H9 (cell line): ENCODE measurements around the gene AP3B2. TPM values are rescaled to one million over a fixed set of nuclear protein-coding genes. Genes with fewer than 3 reads are reported as not detected.
A peak's percentile ranks its signal among the peaks of the same experiment; 100 is the strongest.

ENCODE experiments used
- DNase-seq: peaks from one replicate; pipeline ENCODE4 v3.0.0-alpha.2; 2017
- H2AFZ ChIP-seq: one replicate; pipeline ENCODE4 v1.6.1; 2013; ENCODE audit warnings: mild to moderate bottlenecking, low read length, control low read depth, moderate library complexity
- H2AK5ac ChIP-seq: 2 replicates; pipeline ENCODE4 v1.6.1; 2013; ENCODE audit warnings: low read length, control low read depth, mixed read lengths; ENCODE audit not compliant: insufficient read length
- H2BK120ac ChIP-seq: one replicate; pipeline ENCODE4 v1.6.1; 2013; ENCODE audit warnings: low read depth, mild to moderate bottlenecking, low read length, control low read depth, inconsistent platforms; ENCODE audit not compliant: poor library complexity, severe bottlenecking
- H2BK12ac ChIP-seq: 2 replicates; pipeline ENCODE4 v1.6.1; 2013; ENCODE audit warnings: low read length, control low read depth, mixed read lengths, low read depth; ENCODE audit not compliant: insufficient read length
- H2BK15ac ChIP-seq: 2 replicates; pipeline ENCODE4 v1.6.1; 2013; ENCODE audit warnings: low read depth, low read length, control low read depth
- H2BK20ac ChIP-seq: one replicate; pipeline ENCODE4 v1.6.1; 2013; ENCODE audit warnings: low read depth, mild to moderate bottlenecking, low read length, control low read depth, inconsistent platforms; ENCODE audit not compliant: poor library complexity, severe bottlenecking
- H2BK5ac ChIP-seq: 2 replicates; pipeline ENCODE4 v1.6.1; 2013; ENCODE audit warnings: low read length, control low read depth, mixed read lengths; ENCODE audit not compliant: insufficient read length
- H3K14ac ChIP-seq: 2 replicates; pipeline ENCODE4 v1.6.1; 2013; ENCODE audit warnings: low read length, control low read depth; ENCODE audit not compliant: insufficient read depth
- H3K18ac ChIP-seq: 2 replicates; pipeline ENCODE4 v1.6.1; 2013; ENCODE audit warnings: low read depth, mild to moderate bottlenecking, mixed read lengths, low read length, control low read depth; ENCODE audit not compliant: insufficient read length
- H3K23ac ChIP-seq: 2 replicates; pipeline ENCODE4 v1.6.1; 2013; ENCODE audit warnings: low read length, control low read depth, mixed read lengths, low read depth; ENCODE audit not compliant: insufficient read length
- H3K23me2 ChIP-seq: 2 replicates; pipeline ENCODE4 v1.6.1; 2013; ENCODE audit warnings: low read depth, mild to moderate bottlenecking, mixed read lengths, low read length, control low read depth; ENCODE audit not compliant: insufficient read length, poor library complexity, severe bottlenecking
- H3K27ac ChIP-seq: 2 replicates; pipeline ENCODE4 v1.5.1; 2013; ENCODE audit warnings: low read length, control low read depth, mixed read lengths, low read depth; ENCODE audit not compliant: insufficient read length
- H3K27me3 ChIP-seq: 2 replicates; pipeline ENCODE4 v1.6.1; 2013; ENCODE audit warnings: low read length, control low read depth, inconsistent platforms; ENCODE audit not compliant: insufficient read depth
- H3K4ac ChIP-seq: 2 replicates; pipeline ENCODE4 v1.6.1; 2013; ENCODE audit warnings: low read depth, mild to moderate bottlenecking, control low read depth, inconsistent platforms, low read length, moderate library complexity
- H3K4me1 ChIP-seq: 2 replicates; pipeline ENCODE4 v1.6.1; 2013; ENCODE audit warnings: low read length, control low read depth, inconsistent platforms; ENCODE audit not compliant: insufficient read depth
- H3K4me2 ChIP-seq: 2 replicates; pipeline ENCODE4 v1.6.1; 2013; ENCODE audit warnings: low read length, control low read depth, mixed read lengths; ENCODE audit not compliant: insufficient read length, insufficient read depth
- H3K56ac ChIP-seq: 2 replicates; pipeline ENCODE4 v1.6.1; 2013; ENCODE audit warnings: low read depth, mild to moderate bottlenecking, mixed read lengths, low read length, control low read depth; ENCODE audit not compliant: insufficient read length
- H3K79me1 ChIP-seq: 2 replicates; pipeline ENCODE4 v1.6.1; 2013; ENCODE audit warnings: low read depth, mild to moderate bottlenecking, moderate library complexity, low read length, control low read depth, inconsistent platforms; ENCODE audit not compliant: insufficient read depth, poor library complexity, severe bottlenecking
- H3K79me2 ChIP-seq: 2 replicates; pipeline ENCODE4 v1.6.1; 2013; ENCODE audit warnings: low read length, control low read depth, inconsistent platforms; ENCODE audit not compliant: insufficient read depth
- H3K9ac ChIP-seq: 2 replicates; pipeline ENCODE4 v1.6.1; 2013; ENCODE audit warnings: low read length, control low read depth, mixed read lengths; ENCODE audit not compliant: insufficient read length; ENCODE audit errors: extremely low read depth
- H3K9me3 ChIP-seq: one replicate; pipeline ENCODE4 v1.6.1; 2013; ENCODE audit warnings: low read depth, low read length, inconsistent platforms; ENCODE audit not compliant: control insufficient read depth
- H3T11ph ChIP-seq: one replicate; pipeline ENCODE4 v1.6.1; 2013; ENCODE audit warnings: mild to moderate bottlenecking, low read length, control low read depth, inconsistent platforms
- H4K20me1 ChIP-seq: one replicate; pipeline ENCODE4 v1.6.1; 2013; ENCODE audit not compliant: control insufficient read depth, insufficient read length, insufficient read depth
- H4K5ac ChIP-seq: 2 replicates; pipeline ENCODE4 v1.6.1; 2013; ENCODE audit warnings: low read depth, mild to moderate bottlenecking, mixed read lengths, low read length, control low read depth; ENCODE audit not compliant: insufficient read length
- H4K8ac ChIP-seq: replicated peaks from 2 replicates; pipeline ENCODE4 v1.6.1; 2013; ENCODE audit warnings: low read length, control low read depth, mixed read lengths, low read depth; ENCODE audit not compliant: insufficient read length
- H4K91ac ChIP-seq: 2 replicates; pipeline ENCODE4 v1.6.1; 2013; ENCODE audit warnings: low read depth, mild to moderate bottlenecking, moderate library complexity, mixed read lengths, low read length, control low read depth; ENCODE audit not compliant: insufficient read length
- H3K27ac Mint-ChIP-seq, 3 experiments: 2 replicates in 2 of 3; 3 replicates in 1 of 3; pipeline ENCODE4 v1.8.0; 2020 to 2021; ENCODE audit warnings: mixed read lengths in 3 of 3, mild to moderate bottlenecking in 1 of 3, moderate library complexity in 1 of 3
- H3K27me3 Mint-ChIP-seq: 2 replicates; pipeline ENCODE4 v1.8.0; 2021; ENCODE audit warnings: low read depth, mild to moderate bottlenecking, moderate library complexity, mixed read lengths
- H3K36me3 Mint-ChIP-seq, 3 experiments: 2 replicates in 2 of 3; 3 replicates in 1 of 3; pipeline ENCODE4 v1.8.0; 2020 to 2021; ENCODE audit warnings: low read depth in 3 of 3, mixed read lengths in 3 of 3; ENCODE audit not compliant: insufficient read depth in 1 of 3
- H3K4me1 Mint-ChIP-seq, 2 experiments: 2 replicates each; pipeline ENCODE4 v1.8.0; 2020; ENCODE audit warnings: mixed read lengths in 2 of 2
- H3K4me3 Mint-ChIP-seq, 2 experiments: 2 replicates in 1 of 2; 3 replicates in 1 of 2; pipeline ENCODE4 v1.8.0; 2020 to 2021; ENCODE audit warnings: mild to moderate bottlenecking in 2 of 2, mixed read lengths in 2 of 2, moderate library complexity in 1 of 2
- H3K9me3 Mint-ChIP-seq, 2 experiments: 2 replicates in 1 of 2; 3 replicates in 1 of 2; pipeline ENCODE4 v1.8.0; 2020; ENCODE audit warnings: mild to moderate bottlenecking in 2 of 2, mixed read lengths in 2 of 2, moderate library complexity in 1 of 2
- WGBS: extraction: QIAGEN DNeasy Blood & Tissue Kit; methylation state at CpG from one replicate; pipeline ENCODE4 v1.1.7; 2013; ENCODE audit warnings: missing lambda C conversion rate, low lambda C conversion rate, mixed read lengths; ENCODE audit not compliant: insufficient read length; ENCODE audit errors: extremely low coverage; 5-methylcytosine and 5-hydroxymethylcytosine counted together
- total RNA-seq: library from RNA; stranded (reverse); gene quantifications from 2 replicates; pipeline ENCODE4 v1.2.1, GENCODE V29; 2021
- TF ChIP-seq, protein P1 (sequence below): fragments of 200-600 bp; sonication (generic); conservative IDR thresholded peaks from 3 replicates; pipeline ENCODE4 v1.8.0; 2021; ENCODE audit warnings: antibody characterized with exemption, mild to moderate bottlenecking

The AP3B2 gene
- total RNA-seq, 1 experiment from 2014 or later, result 10.6 TPM

GRCh38 chr15:82689147-82689546 lies 20.5 kb downstream of the AP3B2 start:
- TF ChIP-seq, protein P1, sequence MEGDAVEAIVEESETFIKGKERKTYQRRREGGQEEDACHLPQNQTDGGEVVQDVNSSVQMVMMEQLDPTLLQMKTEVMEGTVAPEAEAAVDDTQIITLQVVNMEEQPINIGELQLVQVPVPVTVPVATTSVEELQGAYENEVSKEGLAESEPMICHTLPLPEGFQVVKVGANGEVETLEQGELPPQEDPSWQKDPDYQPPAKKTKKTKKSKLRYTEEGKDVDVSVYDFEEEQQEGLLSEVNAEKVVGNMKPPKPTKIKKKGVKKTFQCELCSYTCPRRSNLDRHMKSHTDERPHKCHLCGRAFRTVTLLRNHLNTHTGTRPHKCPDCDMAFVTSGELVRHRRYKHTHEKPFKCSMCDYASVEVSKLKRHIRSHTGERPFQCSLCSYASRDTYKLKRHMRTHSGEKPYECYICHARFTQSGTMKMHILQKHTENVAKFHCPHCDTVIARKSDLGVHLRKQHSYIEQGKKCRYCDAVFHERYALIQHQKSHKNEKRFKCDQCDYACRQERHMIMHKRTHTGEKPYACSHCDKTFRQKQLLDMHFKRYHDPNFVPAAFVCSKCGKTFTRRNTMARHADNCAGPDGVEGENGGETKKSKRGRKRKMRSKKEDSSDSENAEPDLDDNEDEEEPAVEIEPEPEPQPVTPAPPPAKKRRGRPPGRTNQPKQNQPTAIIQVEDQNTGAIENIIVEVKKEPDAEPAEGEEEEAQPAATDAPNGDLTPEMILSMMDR, result no peak
- 0 out of 7 replicates have a peak overlapping the region, but pooled peaks of 1 of the 3 experiments have one; percentile 61 for H3K27ac Mint-ChIP-seq
- Histone ChIP-seq H3K9me3 (no peaks in the 10 kb centered on the region), H3K18ac (no peak overlapping the region), H2BK12ac (no peak overlapping the region), H3K4me2 (no peak overlapping the region), H3K79me2 (no peaks in the 10 kb centered on the region), H4K8ac (no peak overlapping the region), H3K4ac (no peak overlapping the region), H3T11ph (no peak overlapping the region), H2BK120ac (no peak overlapping the region), H3K27me3 (no peaks in the 10 kb centered on the region), H4K5ac (no peak overlapping the region), H3K23me2 (no peaks in the 10 kb centered on the region), H4K91ac (no peak overlapping the region), H3K27ac (no peak overlapping the region), H3K23ac (no peak overlapping the region), H2AFZ (no peak overlapping the region), H3K9ac (no peak overlapping the region), H3K56ac (no peak overlapping the region), H2BK20ac (no peak overlapping the region), H3K14ac (no peak overlapping the region), H3K4me1 (no peaks in the 10 kb centered on the region), H2BK5ac (no peak overlapping the region), H2BK15ac (no peak overlapping the region), H3K79me1 (no peaks in the 10 kb centered on the region), H4K20me1 (no peaks in the 10 kb centered on the region), H2AK5ac (no peak overlapping the region)
- H3K27me3 Mint-ChIP-seq, result no peaks in the 10 kb centered on the region
- no peak overlapping the region for H3K4me3 Mint-ChIP-seq
- H3K9me3 Mint-ChIP-seq, result peaks cover 0 to 3% of the 10 kb centered on the region in 2 experiments; a peak in 1 of 5 replicates
- H3K36me3 Mint-ChIP-seq, result 0 out of 7 replicates have a peak, but pooled peaks cover 0 to 3% (median 0%) of the 10 kb centered on the region in 3 experiments
- no peak for DNase-seq
- WGBS, result no CpG with 5 or more reads among the region's 8 CpGs
- peaks cover 0 to 3% of the 10 kb centered on the region in 2 experiments; a peak in 1 of 4 replicates for H3K4me1 Mint-ChIP-seq
